BE2C (cell line): ENCODE measurements around the gene ATP8B2.
A peak's percentile ranks its signal among the peaks of the same experiment; 100 is the strongest.

Experiments
- DNase-seq: peaks from one replicate; pipeline ENCODE4 v3.0.0-alpha.2; 2020
- H3K27me3 ChIP-seq: fragments of 250-450 bp; sonication (Bioruptor Pico); 2 replicates; pipeline ENCODE4 v1.5.1; 2020; ENCODE audit warnings: mild to moderate bottlenecking
- H3K36me3 ChIP-seq: fragments of 250-450 bp; sonication (Bioruptor Pico); 2 replicates; pipeline ENCODE4 v1.5.1; 2020; ENCODE audit warnings: mild to moderate bottlenecking
- H3K4me1 ChIP-seq: fragments of 250-450 bp; sonication (Bioruptor Pico); 2 replicates; pipeline ENCODE4 v1.5.1; 2020
- H3K4me3 ChIP-seq: 2 replicates; pipeline ENCODE4 v1.5.1; 2011; ENCODE audit warnings: low read depth, low read length
- H3K9me3 ChIP-seq: fragments of 250-450 bp; sonication (Bioruptor Pico); 2 replicates; pipeline ENCODE4 v1.5.1; 2020
- CTCF ChIP-seq: IDR thresholded peaks from 2 replicates; pipeline ENCODE4 v1.5.1; 2012; ENCODE audit warnings: mild to moderate bottlenecking, low read depth, low read length

ATP8B2 gene

DNA sequence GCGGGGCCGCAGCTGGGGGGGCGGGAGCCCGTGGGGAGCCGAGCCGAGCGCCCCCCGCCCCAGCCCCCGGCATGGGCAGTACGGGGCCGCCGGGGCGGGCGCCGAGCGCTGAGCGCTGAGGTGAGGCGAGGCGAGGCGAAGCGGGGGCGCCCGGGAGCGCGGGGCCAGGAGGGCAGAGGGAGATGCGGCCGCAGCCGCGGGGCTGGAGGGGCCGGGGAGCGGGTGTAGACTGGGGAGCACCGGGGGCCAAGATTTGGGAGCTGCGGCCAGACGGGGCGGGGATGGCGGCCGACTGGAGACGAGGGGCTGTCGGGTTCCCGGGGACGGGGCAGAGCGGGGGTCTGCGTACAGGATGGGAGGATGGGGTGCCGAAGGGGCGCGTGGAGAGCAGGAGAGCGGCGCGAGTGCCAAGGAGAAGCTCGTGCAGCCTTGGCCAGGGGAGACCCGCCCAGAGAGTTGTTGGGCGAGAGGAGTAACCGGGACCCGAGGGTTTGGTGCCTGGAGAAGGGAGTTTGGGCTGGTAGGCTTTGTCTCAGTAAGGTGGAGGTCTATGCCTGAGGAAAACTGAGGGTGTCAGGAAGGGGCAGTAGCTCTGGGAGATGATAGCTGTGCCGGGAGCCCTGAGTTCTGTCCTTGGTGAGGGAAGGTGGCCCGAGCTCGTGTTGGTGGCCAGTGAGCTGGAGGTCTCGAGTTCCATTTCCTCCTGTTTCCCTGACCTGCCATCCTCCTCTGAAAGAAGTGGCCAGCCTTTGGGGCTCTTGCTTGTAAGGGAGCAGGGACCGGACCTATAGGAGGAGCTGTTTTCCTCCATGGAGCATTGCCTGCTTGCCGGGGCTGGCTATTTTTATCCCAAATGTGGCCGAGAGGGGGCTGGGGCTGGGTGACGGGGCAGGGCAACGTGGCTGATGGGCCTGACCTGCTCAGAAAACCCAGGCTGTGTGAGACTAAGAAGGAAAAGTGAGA lies 539 bp downstream of the ATP8B2 start:
- Histone ChIP-seq H3K9me3 (no peaks in the 10 kb centered on the region), H3K27me3 (no peaks in the 10 kb centered on the region), H3K4me1 (peaks cover 30% of the 10 kb centered on the region), H3K36me3 (peaks cover 11% of the 10 kb centered on the region; the same call in 1 of the 2 replicates), H3K4me3 (peak overlapping the region; percentile 95)
- DNase-seq = peak; percentile 91
- TF ChIP-seq CTCF = peak; percentile 76

DNA sequence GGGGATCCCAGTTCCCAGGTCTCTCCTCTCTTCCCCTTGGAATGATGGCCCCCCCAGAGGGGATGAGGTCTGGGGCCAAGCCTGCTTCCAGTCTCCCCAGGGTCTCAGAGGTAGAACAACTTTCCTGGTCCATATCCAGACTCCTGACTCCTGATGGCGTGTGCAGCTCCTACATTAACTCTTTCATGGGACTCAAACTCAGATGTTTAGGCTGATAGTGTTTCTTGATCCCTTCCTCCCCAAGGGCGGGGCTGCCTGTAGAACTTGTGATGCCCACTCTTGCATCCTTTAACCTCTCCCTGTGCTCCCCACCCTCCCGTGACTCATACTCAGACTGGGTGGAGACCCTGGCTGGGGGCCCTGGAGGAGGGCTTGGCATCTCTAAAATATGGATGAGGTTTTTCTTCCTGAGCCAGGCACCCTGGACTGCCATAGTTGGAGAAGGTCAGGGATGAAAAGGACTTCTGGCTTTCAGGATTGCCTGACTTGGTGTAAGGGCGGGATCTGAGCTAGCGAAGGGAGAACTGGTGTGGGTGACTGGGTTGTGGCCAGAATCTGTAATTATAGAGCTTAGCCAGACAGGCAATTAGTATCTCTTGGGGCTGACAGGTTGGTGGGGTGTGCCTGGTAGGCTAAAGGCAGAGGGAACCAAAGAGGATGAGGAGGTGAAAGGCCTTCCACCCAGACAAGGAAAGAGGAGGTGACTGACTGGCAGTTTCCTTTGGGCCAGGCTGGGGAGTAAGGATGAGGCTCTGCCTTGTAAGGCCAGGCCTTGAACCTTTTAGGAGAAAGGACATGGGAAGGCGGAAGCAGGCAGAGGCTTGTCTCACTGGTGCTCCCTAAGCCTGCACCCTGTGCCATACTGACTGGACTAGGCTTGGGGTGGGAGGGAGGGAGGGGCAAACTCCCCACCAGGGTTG lies 1.5 kb downstream of the ATP8B2 start:
- DNase-seq = no peak
- H3K27me3 ChIP-seq = no peaks in the 10 kb centered on the region
- H3K4me1 ChIP-seq = peaks cover 24% of the 10 kb centered on the region
- peak overlapping the region; percentile 95 for H3K4me3 ChIP-seq
- H3K36me3 ChIP-seq = peaks cover 19% of the 10 kb centered on the region
- H3K9me3 ChIP-seq = no peaks in the 10 kb centered on the region
- TF ChIP-seq CTCF = no peak

GRCh38 chr1:154327466-154328317 lies 2.4 kb downstream of the ATP8B2 start:
- no peak for TF ChIP-seq CTCF
- Histone ChIP-seq H3K4me3 (peak overlapping the region; percentile 58), H3K9me3 (no peaks in the 10 kb centered on the region), H3K27me3 (no peaks in the 10 kb centered on the region), H3K4me1 (peaks cover 24% of the 10 kb centered on the region), H3K36me3 (peaks cover 28% of the 10 kb centered on the region)
- DNase-seq = no peak

DNA sequence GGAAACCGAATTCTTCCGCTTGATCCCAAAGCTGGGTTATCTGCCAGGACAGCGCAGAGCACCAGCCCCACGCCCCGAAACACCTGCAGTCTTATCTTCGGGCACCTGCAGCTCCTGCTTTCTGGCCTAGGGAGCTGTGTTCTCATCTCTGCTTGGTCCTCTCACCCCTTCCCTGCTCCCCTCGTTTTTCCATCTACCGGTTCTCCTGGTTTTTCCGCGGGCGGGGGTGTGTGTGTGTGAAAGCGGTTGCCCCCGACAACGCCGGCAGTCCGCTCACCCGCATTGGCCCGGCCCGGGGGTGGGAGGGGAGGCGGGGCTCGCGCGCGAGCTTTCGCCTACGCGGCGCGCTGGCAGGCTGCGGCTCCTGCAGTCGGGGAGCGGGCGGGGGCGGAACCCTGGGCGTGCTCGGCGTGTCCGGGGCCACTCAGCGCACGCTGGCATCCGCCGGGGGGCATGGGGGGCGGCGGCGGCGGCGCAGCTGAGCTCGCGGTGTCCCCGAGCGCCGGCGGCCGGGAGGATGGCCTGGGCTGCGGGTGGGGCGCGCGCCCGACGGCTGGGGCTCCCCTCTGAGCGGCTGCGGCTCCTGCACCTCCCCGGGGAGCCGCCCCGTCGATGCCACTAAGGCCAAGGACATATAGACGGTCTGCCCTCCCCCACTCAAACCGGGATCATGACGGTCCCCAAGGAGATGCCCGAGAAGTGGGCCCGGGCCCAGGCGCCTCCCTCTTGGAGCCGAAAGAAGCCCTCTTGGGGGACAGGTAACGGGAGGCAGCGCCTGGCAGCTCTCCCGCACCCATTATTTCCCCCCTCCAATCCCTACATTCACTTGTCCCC lies 3.2 kb downstream of the ATP8B2 start:
- peaks cover 24% of the 10 kb centered on the region for H3K4me1 ChIP-seq

More for the DNA sequence above, 3.2 kb downstream of the ATP8B2 start:
- Histone ChIP-seq H3K36me3 (peaks cover 28% of the 10 kb centered on the region), H3K9me3 (no peaks in the 10 kb centered on the region), H3K4me3 (peak overlapping the region; percentile 58), H3K27me3 (no peaks in the 10 kb centered on the region)
- peak; percentile 87 for DNase-seq
- TF ChIP-seq CTCF = no peak
